ENCODE results near the gene FUOM.

DNA sequence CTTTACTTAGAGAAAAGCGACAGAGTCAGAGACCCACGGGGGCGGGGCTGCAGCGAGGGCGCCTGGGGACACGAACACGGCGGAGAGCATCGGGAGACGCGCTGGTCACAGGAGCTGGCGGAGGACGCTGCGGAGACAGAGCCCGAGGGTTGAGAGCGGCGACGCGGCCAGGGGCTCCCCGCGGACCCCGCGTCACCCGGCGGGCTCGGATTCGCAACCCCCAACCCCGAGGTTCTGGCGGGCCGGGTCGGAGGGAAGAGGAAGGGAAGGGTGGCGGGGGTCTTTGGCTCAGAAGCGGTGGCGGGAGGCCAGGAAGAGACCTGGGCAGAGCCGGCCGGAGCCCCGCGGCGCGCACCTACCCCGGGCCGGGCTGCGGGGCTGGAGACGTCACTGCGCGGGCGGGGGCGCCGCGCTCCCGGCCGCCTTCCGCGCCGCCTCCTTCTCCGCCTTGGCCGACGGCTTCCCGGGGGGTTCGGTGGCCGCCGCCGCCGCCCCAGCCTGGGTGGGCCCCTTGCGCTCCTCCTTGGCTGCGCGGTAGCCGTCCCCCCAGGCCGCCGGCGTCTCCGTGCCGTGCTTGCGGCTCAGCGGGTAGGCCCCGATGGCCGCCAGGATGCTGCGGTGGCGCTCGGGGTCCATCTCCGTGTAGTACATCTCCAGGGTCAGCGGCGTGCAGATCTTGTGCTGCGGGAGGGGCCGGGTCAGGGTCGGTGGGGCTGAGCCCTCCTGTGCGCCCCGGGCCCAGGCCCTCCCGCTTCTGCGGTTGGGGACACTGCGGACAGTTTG is 32.2 kb downstream of the FUOM start:
- TF ChIP-seq RCOR1 (IDR thresholded peaks at IDR 0.05; ENCODE audit: insufficient replicate concordance, low read length) = no peak
- TF ChIP-seq POLR2A (IDR thresholded peaks at IDR 0.05; ENCODE audit: low read depth, low read length) = no peak
- TF ChIP-seq, protein P1, sequence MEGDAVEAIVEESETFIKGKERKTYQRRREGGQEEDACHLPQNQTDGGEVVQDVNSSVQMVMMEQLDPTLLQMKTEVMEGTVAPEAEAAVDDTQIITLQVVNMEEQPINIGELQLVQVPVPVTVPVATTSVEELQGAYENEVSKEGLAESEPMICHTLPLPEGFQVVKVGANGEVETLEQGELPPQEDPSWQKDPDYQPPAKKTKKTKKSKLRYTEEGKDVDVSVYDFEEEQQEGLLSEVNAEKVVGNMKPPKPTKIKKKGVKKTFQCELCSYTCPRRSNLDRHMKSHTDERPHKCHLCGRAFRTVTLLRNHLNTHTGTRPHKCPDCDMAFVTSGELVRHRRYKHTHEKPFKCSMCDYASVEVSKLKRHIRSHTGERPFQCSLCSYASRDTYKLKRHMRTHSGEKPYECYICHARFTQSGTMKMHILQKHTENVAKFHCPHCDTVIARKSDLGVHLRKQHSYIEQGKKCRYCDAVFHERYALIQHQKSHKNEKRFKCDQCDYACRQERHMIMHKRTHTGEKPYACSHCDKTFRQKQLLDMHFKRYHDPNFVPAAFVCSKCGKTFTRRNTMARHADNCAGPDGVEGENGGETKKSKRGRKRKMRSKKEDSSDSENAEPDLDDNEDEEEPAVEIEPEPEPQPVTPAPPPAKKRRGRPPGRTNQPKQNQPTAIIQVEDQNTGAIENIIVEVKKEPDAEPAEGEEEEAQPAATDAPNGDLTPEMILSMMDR (conservative IDR thresholded peaks at IDR 0.05; ENCODE audit: low read depth, low read length) = no peak
- no peak for TF ChIP-seq RAD21 (IDR thresholded peaks at IDR 0.05; ENCODE audit: low read length)
- TF ChIP-seq MXI1 (IDR thresholded peaks at IDR 0.05; ENCODE audit: borderline replicate concordance, low read depth, low read length) = no peak
- TF ChIP-seq, protein P2, sequence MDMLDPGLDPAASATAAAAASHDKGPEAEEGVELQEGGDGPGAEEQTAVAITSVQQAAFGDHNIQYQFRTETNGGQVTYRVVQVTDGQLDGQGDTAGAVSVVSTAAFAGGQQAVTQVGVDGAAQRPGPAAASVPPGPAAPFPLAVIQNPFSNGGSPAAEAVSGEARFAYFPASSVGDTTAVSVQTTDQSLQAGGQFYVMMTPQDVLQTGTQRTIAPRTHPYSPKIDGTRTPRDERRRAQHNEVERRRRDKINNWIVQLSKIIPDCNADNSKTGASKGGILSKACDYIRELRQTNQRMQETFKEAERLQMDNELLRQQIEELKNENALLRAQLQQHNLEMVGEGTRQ (IDR thresholded peaks at IDR 0.05; ENCODE audit: low read depth, low read length) = no peak
- TF ChIP-seq CEBPB (IDR thresholded peaks at IDR 0.05; ENCODE audit: low read depth, low read length) = no peak
- TF ChIP-seq, protein P3, sequence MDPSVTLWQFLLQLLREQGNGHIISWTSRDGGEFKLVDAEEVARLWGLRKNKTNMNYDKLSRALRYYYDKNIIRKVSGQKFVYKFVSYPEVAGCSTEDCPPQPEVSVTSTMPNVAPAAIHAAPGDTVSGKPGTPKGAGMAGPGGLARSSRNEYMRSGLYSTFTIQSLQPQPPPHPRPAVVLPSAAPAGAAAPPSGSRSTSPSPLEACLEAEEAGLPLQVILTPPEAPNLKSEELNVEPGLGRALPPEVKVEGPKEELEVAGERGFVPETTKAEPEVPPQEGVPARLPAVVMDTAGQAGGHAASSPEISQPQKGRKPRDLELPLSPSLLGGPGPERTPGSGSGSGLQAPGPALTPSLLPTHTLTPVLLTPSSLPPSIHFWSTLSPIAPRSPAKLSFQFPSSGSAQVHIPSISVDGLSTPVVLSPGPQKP (IDR thresholded peaks at IDR 0.05; ENCODE audit: borderline replicate concordance, low read depth, low read length) = no peak
- TF ChIP-seq SMC3 (IDR thresholded peaks at IDR 0.05; ENCODE audit: low read depth, low read length) = no peak
- TF ChIP-seq NFE2L2 (IDR thresholded peaks at IDR 0.05; ENCODE audit: low read depth, low read length) = no peak
- TF ChIP-seq FOS (IDR thresholded peaks at IDR 0.05; ENCODE audit: low read depth, low read length) = no peak
- no peak for TF ChIP-seq RFX5 (IDR thresholded peaks at IDR 0.05; ENCODE audit: low read depth, low read length)
- no peak for TF ChIP-seq MAFK (IDR thresholded peaks at IDR 0.05; ENCODE audit: low read depth, low read length)
